EL (cell line): ENCODE data around the gene MIEF2.
A peak's percentile ranks its signal among the peaks of the same experiment; 100 is the strongest.
"Not testable (repeated sequence)": the region's sequence is repeated elsewhere in the genome, so short reads cannot be mapped to it uniquely, and the experiment has no call there.

Experiments
- DNase-seq: peaks from one replicate; pipeline ENCODE4 v3.0.0-alpha.2; 2016

Gene MIEF2, protein sequence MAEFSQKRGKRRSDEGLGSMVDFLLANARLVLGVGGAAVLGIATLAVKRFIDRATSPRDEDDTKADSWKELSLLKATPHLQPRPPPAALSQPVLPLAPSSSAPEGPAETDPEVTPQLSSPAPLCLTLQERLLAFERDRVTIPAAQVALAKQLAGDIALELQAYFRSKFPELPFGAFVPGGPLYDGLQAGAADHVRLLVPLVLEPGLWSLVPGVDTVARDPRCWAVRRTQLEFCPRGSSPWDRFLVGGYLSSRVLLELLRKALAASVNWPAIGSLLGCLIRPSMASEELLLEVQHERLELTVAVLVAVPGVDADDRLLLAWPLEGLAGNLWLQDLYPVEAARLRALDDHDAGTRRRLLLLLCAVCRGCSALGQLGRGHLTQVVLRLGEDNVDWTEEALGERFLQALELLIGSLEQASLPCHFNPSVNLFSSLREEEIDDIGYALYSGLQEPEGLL

GRCh38 chr17:18260332-18261145 lies at the start of gene MIEF2:
TSS of gene MIEF2 (plus strand) at chr17:18260662. CDS start at chr17:18262721, 2,059 bp downstream.
- peak; percentile 96 for DNase-seq

DNA sequence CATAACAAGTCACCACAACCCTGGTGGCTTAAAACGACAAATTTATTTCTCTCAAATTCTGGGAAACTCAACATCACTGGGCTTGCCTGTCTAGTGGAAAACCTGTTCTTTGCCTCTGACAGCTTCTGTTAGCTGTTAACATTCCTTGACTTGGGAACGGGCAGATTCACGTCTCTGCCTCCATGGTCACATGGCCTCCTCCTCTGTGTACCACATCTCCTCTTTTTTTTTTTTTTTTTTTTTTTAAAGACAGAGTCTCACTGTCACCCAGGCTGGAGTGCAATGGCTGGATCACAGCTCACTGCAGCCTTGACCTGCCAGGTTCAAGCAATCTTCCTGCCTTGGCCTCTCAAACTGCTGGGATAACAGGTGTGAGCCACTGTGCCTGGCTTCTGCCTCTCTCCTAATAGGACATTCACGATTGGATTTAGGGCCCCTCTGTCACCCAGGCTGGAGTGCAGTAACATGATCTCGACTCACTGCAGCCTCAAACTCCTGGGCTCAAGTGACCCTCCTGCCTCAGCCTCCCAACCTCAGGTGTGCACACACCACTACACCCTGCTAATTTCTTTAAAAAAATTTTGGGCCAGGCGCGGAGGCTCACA lies 46.7 kb upstream of the MIEF2 start:
- no peak for DNase-seq

GRCh38 chr17:18216906-18217305 lies 43.6 kb upstream of the MIEF2 start:
- not testable (repeated sequence) for DNase-seq

DNA sequence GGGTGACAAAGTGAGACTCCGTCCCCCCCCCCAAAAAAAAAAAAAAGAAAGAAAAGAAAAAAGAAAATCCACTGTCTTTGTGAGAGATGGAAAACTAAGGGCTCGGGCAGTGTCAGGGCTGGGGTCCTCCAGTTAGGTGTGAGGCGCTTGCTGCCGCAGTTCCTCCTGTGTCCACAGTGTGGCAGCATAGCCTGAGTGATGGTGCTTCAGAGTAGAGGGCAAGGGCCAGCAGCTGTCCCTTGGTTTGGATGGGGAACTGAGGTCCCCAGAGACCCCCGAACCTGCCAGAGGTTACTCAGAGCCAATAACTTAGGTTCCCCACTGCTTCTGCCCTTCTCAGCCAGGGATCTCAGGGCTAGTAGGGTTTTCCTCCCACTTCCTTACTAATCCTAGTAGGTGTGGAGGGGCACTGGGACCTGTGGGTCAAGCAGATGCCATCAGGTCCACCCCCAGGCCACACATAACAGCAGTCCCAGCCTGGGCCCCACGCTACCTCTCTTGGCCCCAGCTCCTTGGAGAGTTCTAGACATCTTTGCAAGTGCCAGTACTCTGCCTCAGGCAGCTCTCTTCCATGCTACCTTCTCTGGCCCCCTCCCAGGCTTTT lies 42.9 kb upstream of the MIEF2 start:
- peak; percentile 67 for DNase-seq

DNA sequence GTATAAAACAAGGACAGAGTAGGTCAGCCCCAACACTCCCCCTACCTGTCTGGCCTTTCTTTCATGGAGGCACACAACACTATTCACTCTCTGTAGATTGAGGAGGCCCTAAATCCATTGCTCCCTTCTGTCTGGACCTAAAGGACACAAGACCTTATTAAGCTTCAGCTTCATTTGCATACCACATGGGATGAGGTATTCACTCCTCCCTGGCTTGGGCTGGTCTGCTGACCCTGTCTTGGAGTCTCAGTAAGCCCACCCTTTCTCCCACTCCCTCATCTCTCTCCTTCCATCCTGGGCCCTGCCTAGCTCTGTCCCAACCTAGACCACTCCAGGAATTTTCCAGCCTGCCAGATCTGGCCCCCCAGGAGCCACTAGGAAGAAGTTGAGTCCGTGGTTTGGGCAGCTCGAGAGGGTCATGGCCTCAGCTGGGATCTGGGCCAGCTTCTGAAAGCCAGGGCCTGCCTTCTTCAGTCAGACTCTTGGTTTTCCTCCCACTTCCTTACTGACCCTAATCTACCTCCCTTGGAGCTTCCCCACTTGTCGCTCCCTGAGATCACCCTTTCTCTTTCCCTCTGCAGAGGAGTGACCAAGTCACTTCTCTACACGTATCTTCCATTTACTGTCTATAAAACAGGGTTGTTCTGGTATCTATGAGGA lies 41.6 kb upstream of the MIEF2 start:
- DNase-seq, result peak; percentile 81

DNA sequence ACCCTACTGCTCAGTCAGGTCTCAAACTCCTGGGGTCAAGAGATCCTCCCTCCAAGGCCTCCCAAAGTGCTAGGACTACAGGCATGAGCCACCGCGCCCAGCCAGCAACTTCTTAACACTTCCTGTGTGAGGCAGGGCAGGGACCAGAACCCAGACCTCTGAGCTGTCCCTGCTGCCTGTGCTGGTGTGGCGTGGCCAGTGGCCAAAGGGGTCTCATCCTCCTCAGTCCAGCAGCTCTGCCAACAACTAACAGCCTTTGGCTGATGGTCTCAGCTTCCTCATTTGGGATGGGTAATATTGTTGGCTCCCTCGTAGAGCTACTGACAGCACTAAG lies 36.4 kb upstream of the MIEF2 start:
- peak; percentile 25 for DNase-seq

- peak; percentile 63 for DNase-seq
Measured at GRCh38 chr17:18224387-18225120, 35.9 kb upstream of the MIEF2 start.

GRCh38 chr17:18225121-18225641 lies 35.3 kb upstream of the MIEF2 start, which contains the start of gene LLGL1:
TSS of gene LLGL1 (plus strand) at chr17:18225635. CDS start at chr17:18225683, 48 bp downstream.
- peak; percentile 96 for DNase-seq

- DNase-seq, result peak; percentile 18
Measured at GRCh38 chr17:18225642-18226283, 34.7 kb upstream of the MIEF2 start.

GRCh38 chr17:18226284-18226945 lies 34.0 kb upstream of the MIEF2 start:
- peak; percentile 31 for DNase-seq

DNA sequence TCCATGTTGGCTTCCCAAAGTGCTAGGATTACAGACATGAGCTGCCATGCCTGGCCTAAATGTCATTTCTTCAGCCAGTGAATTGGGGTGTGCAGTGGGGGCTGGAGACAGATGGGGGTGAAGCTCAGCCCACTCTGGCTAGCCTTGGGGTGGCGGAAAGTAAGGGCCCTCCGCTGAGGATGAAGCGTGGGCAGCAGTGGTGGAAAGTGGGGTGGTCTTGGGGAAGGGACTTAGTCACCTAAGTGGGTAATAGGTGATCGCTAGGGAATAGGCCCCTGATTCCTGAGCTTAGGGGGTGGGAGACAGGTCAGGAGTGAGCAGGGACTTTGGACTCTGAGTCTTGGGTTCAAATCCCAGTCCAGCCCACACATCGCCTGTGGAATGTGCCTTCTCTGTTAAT lies 32.8 kb upstream of the MIEF2 start:
- no peak for DNase-seq

- no peak for DNase-seq
Measured at GRCh38 chr17:18228176-18228682, 32.2 kb upstream of the MIEF2 start.

DNA sequence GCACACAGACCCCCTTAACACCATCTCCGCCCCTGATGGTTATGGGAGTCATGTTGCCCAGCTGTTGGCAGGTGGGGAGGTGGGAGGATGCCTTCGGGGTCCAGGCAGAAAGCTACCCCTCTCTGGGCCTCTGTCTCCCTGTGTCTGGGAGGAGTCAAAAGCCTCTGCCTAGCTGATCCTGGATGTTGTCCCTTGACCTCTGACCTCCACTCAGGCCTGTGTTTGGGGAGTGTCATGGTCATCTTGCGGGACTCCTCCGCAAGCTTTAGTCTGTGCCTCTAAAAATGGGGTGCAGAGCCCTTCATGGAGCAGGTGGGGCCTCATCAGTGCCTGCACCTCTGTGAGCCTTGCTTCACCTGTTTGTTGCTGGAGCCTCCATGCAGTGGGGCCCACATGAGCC lies 31.2 kb upstream of the MIEF2 start:
- DNase-seq, result no peak

GRCh38 chr17:18229771-18230170 lies 30.7 kb upstream of the MIEF2 start:
- DNase-seq, result no peak

DNA sequence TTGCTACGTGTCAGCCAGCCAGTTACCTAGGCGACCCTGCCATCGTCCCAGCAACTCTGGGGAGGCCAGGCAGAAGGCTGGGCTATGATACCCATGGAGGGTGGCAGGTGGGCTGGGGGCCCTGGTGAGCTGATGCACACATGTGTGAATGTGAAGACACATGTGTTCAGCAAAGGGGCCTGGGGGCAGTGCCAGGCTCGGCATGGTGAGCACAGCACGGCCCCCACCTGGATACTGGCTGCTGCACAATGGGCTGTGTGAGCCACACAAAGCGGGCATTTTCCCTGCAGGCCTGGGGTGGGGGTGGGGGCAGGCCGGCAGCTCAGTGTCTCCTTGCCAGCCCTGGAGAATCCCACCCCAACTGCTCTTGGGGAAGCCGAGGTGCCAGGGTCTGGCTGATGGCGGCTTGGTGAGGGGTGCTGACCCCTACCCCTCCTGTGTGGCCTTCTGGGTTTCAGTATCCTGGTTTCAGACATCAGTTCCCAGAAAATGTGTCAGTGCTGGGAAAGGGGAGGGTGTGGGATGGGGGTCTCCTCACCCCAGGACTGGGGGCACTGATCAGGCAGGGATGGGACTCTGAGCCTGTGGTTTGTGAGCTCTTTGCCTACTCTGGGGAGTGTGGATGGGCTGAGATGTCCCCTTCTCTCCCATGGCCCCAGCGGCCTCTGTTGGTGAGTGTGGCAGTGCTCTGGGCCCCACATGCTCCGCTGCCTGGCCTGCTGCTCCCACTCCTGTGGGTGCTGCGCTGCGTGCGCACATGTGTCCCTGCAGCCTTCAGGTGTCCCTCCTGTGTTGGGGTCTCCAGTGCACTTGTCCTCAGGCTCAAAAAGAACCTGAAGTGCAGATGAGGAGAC lies 29.9 kb upstream of the MIEF2 start:
- DNase-seq, result no peak

GRCh38 chr17:18231164-18231563 lies 29.3 kb upstream of the MIEF2 start:
- no peak for DNase-seq

DNA sequence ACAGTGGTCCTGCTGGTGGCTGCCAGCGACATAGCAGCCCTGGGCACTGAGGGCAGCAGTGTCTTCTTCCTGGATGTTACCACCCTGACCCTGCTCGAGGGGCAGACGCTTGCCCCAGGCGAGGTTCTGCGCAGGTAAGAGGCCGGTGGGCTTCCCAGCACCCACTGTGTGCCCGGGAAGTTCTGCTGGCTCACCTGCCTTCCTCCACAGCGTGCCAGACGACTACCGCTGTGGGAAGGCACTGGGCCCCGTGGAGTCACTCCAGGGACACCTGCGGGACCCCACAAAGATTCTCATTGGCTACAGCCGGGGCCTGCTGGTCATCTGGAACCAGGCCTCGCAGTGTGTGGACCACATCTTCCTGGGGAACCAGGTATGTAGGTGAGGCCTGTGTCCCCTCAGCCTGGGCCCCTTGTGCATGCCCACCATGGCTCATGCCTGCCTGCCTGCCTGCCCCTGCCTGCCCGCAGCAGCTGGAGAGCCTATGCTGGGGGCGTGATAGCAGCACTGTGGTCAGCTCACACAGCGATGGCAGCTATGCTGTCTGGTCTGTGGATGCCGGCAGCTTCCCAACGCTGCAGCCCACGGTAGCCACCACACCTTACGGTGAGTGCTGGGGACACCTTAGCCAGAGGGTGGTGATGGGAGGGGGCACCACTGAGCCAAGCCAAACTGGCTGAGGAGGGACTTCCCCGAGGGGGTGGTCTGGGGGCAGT lies 26.5 kb upstream of the MIEF2 start:
- no peak for DNase-seq

DNA sequence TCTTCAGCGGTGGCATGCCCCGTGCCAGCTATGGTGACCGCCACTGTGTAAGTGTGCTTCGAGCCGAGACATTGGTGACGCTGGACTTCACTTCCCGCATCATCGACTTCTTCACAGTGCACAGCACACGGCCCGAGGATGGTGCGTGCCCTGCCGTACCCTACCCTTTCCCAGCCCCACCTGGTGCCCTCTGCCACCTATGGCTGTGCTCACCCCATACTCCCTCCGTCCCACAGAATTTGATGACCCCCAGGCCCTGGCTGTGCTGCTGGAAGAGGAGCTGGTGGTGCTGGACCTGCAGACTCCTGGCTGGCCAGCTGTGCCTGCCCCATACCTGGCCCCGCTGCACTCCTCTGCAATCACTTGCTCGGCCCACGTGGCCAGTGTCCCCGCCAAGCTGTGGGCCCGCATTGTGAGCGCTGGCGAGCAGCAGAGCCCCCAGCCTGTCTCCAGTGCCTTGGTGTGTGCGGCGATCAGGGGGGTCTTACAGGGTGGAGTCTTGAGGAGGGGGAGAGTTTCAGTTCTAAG lies 25.5 kb upstream of the MIEF2 start:
- no peak for DNase-seq
